Measurements from ENCODE around the gene FOXD3.

FOXD3 gene

GRCh38 chr1:63322114-63322943 lies at the start of gene FOXD3:
FOXD3 (plus strand) TSS chr1:63322567; CDS start chr1:63323059, 492 bp downstream.
- DNase-seq, result peak; percentile 37

- DNase-seq, result no peak
These were observed 49.6 kb upstream of the FOXD3 start for GRCh38 chr1:63272811-63273210.

GRCh38 chr1:63274371-63274770 lies 48.0 kb upstream of the FOXD3 start:
- no peak for DNase-seq

GRCh38 chr1:63274979-63275378 lies 47.4 kb upstream of the FOXD3 start:
- no peak for DNase-seq

GRCh38 chr1:63276624-63277023 lies 45.7 kb upstream of the FOXD3 start:
- no peak for DNase-seq

- no peak for DNase-seq
These were observed 44.9 kb upstream of the FOXD3 start for GRCh38 chr1:63277195-63278192.

GRCh38 chr1:63281753-63282152 lies 40.6 kb upstream of the FOXD3 start:
- no peak for DNase-seq

- DNase-seq, result no peak
These were observed 33.2 kb upstream of the FOXD3 start for GRCh38 chr1:63289135-63289534.

- DNase-seq, result no peak
These were observed 27.4 kb upstream of the FOXD3 start for GRCh38 chr1:63294803-63295594.

- DNase-seq, result no peak
These were observed 18.0 kb upstream of the FOXD3 start for GRCh38 chr1:63304410-63304809.

GRCh38 chr1:63305043-63305442 lies 17.3 kb upstream of the FOXD3 start:
- no peak for DNase-seq

GRCh38 chr1:63307196-63307794 lies 15.1 kb upstream of the FOXD3 start:
- DNase-seq, result no peak

GRCh38 chr1:63316598-63316983 lies 5.8 kb upstream of the FOXD3 start:
- no peak for DNase-seq

- DNase-seq, result peak; percentile 62
These were observed 5.2 kb upstream of the FOXD3 start for GRCh38 chr1:63316984-63317816.

GRCh38 chr1:63317817-63318152 lies 4.6 kb upstream of the FOXD3 start:
- no peak for DNase-seq

GRCh38 chr1:63318201-63318979 lies 4.0 kb upstream of the FOXD3 start:
- no peak for DNase-seq

- no peak for DNase-seq
These were observed 3.0 kb upstream of the FOXD3 start for GRCh38 chr1:63319046-63320021.

GRCh38 chr1:63320022-63320721 lies 2.2 kb upstream of the FOXD3 start:
- DNase-seq, result no peak

Measured in NCI-H526 treated with DMSO at 0.1 percent for 48 hours (cell line).